Activated CD4-positive, CD25-positive, alpha-beta regulatory T cell treated with anti-CD3 and anti-CD28 coated beads, Interleukin-2, amount 50 U/mL, for 72 hours (primary cell): ENCODE measurements around the gene PRR19.
"Not testable (repeated sequence)": the region's sequence is repeated elsewhere in the genome, so short reads cannot be mapped to it uniquely, and the experiment has no call there.

Experiments used
- DNase-seq: peaks from one replicate; pipeline ENCODE4 v3.0.0; 2021

Gene PRR19

GRCh38 chr19:42301646-42302203, at the start of gene PRR19:
TSS of gene PRR19 (plus strand) at chr19:42302132. CDS start at chr19:42309585, 7,453 bp downstream.
- peak; percentile 44 for DNase-seq

DNA sequence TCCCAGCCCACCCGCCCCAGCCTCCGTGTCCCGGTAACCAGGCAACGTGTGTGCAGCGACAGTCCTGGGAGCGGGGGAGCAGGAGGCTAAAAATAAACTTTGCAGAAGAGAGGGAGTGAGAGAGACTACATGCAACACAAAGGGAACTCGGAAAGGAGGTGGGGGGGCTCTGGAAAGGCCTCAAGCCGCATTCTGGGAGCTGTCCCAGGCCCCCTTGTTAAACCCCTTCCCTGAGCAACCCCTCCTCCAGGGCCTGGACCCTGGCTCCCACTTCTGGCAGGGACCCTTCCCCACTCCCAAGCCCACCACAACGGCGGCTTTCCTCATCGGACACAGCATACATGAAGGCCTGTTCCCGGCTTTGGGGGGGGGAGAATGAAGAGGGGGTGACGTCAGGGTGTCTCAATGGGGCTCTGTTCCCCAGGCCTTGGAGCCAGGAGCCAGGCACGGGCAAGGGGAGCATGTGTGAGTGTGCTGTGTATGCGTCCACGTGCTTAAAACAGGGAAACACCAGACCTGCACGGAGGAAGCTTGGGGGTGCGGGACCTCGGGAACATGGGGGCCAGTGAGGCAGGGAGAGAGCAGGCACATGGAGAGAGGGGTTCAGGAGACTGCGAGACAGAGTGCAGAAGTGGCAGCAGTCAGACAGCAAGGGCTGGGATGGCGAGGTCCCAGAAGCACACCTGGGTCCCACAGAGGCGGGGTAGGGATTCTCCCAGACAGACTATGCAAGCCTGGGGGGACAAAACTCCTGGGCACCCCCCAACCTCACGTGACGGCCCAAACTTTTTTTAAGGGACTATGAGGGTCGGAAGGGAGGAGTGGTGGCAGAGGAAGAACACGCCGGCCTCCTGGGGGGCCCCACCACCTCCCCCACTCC, 49.3 kb upstream of the PRR19 start:
- DNase-seq: no peak

GRCh38 chr19:42253245-42254088, 48.5 kb upstream of the PRR19 start:
- DNase-seq: peak; percentile 60

DNA sequence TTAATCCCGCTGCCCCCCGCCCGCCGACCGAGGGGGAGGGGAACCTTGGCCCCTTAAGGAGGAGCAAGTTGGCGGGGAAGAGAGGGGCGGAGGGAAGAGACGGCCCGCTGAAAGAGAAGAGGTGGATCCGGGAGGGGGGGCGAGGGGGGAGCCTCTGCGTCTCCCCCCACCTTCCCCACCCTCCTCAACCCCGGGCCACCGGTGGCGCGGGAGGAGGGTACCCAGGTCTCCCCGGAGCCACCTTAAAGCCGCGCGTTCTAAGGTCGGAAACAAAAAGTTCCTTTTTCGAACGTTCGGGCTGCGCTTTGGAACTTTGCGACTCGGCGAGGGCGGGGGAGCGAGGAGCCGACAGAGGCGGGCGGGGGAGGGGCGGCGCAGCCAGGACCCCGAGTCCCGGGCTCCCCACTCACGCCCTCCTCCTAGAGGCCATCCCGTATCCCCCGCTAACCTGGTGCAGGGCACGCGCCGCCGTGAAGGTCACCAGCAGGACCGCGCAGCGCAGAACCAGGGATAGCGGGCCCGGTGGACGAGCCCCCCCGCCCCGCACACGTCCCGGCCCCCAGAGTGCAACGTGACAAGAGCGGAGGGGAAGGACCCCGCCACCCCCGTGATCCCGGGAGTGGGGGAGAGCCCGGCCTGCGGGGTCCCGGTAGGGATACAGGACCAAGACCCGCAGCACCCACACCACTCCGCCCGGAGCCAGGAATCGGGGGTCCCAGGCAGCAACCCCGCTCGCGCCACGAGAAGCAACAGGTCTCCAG, 47.7 kb upstream of the PRR19 start:
- DNase-seq: peak; percentile 63

DNA sequence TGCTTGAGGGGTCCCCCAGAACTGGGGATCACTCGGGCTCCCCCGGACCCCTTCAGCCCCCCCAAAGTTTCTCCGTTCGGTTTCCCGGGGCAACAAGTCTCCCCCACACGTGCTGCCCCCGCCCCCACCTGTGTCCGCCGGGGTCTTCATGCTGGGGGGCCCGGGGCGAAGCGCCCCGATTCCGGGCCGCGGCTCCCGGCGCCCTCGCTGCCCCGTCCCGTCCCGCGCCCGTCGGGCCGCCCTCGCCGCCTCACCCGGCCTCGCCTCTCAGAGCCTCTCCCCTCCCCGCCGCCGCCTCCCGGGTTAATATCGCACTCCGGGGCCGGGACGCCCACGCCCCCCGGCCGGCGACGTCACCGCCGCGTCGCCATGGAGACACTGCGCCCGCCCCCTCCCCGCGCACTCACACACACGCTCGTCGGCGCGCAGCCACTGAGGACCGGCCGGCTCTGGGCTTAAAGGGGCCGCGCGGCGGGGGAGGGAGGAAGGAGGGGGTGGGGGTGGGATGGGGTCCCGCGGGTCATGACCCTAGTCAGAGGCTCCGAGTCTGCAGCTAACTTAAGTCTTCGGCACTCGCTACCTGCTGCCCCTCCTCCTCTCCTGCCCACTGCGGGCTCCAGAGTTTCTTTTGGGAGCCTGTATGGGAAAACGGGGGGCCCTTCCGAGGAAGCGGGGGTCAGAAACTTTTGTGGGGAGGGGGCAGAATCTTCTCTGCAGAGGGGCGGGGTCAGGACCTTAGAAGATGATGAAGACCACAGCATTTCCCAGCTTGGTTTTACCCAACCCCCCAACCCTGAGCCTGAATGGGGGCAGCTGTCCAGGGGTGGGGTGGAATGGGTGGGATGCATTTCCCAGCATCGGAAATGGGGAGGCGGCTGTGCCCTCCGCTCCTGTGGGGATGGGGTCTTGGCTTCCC, 46.8 kb upstream of the PRR19 start, which contains the start of gene ERF:
TSS of gene ERF (minus strand) at position 279 of the 916 bp plus-strand sequence. CDS start at position 150, 129 bp downstream.
- DNase-seq: peak; percentile 96

DNA sequence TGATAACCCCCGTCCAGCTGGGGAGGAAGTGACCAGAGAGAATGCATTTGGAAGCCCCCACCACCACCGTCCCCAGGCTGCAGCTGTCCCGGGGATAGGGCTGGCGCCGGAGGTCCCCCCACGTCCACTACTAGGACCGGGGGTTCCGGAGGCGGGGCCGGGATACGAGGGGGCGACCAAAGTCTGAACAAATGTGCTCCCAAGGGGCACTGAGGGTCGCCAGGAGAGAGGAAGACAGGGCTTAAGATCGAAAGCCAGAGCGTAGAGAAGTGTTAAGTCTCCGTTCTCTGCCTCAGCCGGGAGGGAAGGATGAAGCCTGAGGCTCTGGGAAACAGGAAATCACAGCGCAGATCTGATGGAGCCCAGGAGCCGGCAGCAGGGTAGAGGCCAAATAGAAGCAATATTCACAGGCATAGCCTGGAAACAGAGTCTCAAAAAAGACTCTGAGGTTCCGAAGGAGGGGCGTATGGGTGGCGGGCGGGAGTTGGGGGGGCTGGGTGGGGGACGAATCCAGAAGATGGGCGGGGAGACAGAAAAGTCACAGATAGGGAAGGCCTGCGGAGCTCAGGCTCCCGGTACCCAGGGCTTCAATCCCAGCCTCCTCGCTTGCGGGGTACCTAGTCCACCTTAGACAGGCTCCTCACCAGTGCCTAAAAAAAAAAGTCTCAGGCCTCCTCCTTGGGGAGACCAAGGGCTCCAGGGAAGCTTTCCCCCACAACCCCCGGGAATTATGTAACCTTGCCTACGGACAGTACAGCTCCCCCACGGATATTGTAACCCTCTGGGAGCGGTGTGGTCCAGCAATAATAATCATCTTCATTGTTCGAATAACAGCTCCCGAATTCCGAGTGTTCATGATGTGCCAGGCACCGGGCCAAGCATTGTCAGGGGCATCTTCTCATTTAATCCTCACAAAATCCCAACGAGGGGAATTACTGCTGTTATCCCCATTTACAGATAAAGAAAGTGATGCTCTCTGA, 45.9 kb upstream of the PRR19 start:
- DNase-seq: no peak

DNA sequence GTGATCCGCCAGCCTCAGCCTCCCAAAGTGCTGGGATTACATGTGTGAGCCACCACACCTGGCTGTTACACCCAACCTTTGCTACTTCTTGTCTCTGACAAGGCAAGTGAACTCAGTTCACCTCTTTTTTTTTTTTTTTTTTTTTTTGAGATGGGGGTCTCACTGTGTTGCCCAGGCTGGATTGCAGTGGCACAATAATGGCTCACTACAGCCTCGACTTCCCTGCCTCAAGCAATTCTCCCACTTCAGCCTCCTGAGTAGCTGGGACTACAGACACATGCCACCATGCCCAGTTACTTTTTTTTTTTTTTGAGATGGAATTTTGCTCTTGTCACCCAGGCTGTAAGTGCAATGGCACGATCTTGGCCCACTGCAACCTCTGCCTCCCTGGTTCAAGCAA, 44.1 kb upstream of the PRR19 start:
- not testable (repeated sequence) for DNase-seq

DNA sequence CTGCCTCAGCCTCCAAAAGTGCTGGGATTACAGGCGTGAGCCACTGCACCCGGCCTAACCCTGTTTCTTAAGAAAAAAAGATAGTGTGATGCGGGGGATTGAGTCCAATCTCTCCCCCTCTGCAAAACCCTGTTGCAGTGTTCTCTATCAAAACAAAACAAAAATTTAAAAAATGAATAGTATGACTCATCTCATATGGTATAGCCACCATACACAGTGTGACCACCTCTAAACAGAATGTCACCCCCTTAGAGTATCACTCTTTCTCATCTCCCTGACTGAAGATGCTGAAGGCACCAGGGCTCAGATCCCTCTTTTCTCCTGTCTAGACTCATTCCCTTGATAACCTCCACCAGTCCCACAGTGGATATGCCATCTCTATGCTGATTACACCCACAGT, 40.2 kb upstream of the PRR19 start:
- no peak for DNase-seq

- not testable (repeated sequence) for DNase-seq
These were observed 35.8 kb upstream of the PRR19 start for GRCh38 chr19:42266105-42266504.

DNA sequence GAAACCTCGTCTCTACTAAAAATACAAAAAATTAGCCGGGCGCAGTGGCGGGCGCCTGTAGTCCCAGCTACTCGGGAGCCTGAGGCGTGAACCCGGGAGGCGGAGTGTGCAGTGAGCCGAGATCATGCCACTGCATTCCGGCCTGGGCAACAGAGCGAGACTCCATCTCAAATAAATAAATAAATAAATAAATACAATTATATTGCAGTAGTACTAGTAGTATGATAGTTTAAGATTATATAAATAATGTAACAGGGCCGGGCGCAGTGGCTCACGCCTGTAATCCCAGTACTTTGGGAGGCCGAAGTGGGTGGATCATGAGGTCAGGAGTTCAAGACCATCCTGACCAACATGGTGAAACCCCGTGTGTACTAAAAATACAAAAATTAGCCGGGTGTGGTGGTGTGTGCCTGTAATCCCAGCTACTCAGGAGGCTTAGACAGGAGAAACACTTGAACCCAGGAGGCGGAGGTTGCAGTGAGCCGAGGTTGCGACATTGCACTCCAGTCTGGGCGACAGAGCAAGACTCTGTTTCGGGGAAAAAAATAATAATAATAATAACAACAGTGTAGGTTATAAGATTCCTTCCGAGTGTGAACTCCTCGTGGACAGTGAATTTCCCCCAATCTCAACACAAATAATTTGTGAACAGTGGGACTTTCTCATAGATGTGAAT, 34.9 kb upstream of the PRR19 start:
- not testable (repeated sequence) for DNase-seq

GRCh38 chr19:42267644-42268141, 34.2 kb upstream of the PRR19 start:
- no peak for DNase-seq

- DNase-seq: peak; percentile 96
These were observed 33.7 kb upstream of the PRR19 start for GRCh38 chr19:42268142-42268703.

GRCh38 chr19:42268704-42269477, 33.0 kb upstream of the PRR19 start, which contains the start of gene CIC:
TSS of gene CIC (plus strand) at chr19:42269252. CDS start at chr19:42271784, 2,532 bp downstream.
- peak; percentile 98 for DNase-seq

DNA sequence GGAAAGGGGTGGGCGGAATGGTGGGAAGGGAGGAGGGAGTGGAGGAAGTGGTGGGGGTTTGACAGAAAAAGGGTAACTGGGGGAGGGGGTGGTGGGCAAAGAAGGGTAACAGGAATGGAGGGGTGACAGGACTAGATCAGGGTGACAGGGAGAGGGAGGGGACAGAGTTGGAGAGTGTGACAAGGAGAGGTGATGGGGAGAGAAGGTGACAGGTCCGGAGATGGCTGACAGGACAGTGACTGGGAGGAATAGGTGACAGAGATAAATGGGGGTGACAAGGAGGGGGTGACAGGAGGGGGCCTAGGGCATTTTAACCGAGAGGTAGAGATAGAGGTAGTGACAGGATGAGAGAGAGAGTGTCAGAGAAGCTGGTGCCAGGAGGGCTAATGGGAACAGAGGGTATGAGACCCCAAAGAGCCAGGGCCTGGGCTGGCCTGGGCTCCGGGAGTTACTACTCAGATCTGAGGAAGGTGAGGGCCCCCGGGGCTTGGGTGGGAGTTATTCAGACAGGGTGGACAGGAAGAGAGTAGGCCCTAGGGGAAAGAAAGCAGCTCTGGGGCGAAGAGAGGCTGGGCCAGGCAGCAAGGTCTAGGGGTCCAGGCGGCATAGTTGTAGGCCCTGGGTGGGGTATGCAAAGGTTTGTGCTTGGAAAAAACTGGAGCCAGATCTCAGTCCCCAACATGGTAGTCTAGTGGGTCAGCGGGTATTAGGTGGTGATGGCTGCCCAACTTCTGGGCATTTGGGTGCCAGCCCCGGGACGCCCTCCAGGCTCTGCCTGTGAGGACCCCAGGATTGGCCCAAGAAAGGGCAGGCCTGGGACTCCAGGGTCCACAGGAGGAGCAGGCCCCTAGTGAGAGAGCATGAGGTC, 32.2 kb upstream of the PRR19 start:
- DNase-seq: no peak

GRCh38 chr19:42270346-42271044, 31.4 kb upstream of the PRR19 start:
- DNase-seq: peak; percentile 59

GRCh38 chr19:42271045-42271419, 30.9 kb upstream of the PRR19 start:
- no peak for DNase-seq
